GM12874 (cell line): ENCODE results near the gene CCDC15.

ENCODE experiments used
- TF ChIP-seq, protein P1 (sequence below): IDR thresholded peaks from 2 replicates; pipeline ENCODE4 v1.5.1; 2011; ENCODE audit warnings: low read depth, mild to moderate bottlenecking, control low read depth, low read length, moderate library complexity; ENCODE audit not compliant: insufficient read depth

Gene CCDC15

DNA sequence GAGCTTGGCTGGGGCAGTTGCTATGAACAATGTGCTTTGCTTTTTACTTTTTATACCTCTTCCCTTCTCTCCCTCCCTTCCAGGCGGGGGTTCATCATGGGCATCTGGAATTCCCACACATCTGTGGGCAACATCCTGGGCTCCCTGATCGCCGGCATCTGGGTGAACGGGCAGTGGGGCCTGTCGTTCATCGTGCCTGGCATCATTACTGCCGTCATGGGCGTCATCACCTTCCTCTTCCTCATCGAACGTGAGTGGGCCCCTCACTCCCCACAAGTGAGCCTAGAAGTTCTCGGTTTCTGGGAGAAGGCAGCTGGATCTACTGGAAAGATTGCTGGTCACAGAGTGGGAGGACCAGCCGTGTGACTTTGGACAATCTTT is 126.5 kb downstream of the CCDC15 start:
- TF ChIP-seq, protein P1, sequence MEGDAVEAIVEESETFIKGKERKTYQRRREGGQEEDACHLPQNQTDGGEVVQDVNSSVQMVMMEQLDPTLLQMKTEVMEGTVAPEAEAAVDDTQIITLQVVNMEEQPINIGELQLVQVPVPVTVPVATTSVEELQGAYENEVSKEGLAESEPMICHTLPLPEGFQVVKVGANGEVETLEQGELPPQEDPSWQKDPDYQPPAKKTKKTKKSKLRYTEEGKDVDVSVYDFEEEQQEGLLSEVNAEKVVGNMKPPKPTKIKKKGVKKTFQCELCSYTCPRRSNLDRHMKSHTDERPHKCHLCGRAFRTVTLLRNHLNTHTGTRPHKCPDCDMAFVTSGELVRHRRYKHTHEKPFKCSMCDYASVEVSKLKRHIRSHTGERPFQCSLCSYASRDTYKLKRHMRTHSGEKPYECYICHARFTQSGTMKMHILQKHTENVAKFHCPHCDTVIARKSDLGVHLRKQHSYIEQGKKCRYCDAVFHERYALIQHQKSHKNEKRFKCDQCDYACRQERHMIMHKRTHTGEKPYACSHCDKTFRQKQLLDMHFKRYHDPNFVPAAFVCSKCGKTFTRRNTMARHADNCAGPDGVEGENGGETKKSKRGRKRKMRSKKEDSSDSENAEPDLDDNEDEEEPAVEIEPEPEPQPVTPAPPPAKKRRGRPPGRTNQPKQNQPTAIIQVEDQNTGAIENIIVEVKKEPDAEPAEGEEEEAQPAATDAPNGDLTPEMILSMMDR = no peak

DNA sequence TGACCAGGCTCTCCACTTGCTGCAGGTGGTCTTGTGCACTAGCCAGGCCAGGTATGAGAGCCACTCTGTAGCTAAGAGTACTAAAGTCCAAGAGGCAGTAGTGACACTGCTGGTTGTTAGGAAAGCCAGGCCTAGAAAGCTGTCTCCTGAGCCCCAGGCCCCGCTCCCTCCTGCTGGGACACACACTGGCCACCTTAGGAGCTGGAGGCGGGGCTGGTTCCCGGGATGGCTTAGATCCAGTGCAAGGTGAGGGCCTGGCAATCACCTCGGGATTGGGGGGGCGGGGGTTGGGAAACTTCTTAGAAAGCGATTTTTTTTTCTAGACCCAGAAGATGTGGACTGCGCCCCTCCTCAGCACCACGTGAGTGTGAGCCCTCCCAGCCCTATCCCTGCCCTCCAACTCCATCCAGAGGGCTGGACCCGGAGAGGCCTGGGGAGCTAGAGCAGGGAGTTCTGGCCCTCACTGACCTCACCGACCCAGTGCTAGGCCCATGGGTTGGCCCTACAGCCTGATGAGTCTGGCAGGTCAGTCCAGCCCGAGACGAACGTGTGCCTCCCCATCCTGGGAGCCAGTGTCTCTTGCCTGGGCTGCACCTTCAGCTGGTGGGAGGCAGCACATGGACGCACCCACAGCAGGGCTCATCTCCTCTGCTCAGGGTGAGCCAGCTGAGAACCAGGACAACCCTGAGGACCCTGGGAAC is 127.2 kb downstream of the CCDC15 start:
- TF ChIP-seq, protein P1 = no peak

DNA sequence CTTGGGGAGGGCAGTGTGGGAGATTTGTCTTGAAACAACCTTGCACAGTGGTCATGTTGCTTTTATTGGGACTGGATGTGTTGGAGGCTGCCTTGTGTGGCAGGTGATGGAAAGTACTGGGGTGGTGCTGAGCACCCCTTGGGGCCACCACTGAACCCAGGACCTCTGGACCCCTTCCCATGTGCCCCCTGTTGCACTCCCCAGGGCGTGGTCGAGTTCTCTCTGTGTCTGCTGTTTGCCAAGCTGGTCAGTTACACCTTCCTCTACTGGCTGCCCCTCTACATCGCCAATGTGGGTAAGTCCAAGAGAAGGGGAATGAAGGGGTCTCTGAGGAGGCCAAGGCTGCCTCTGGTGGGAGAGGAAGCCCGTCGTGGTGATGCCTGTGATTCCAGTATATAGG is 128.0 kb downstream of the CCDC15 start:
- TF ChIP-seq, protein P1 = no peak

DNA sequence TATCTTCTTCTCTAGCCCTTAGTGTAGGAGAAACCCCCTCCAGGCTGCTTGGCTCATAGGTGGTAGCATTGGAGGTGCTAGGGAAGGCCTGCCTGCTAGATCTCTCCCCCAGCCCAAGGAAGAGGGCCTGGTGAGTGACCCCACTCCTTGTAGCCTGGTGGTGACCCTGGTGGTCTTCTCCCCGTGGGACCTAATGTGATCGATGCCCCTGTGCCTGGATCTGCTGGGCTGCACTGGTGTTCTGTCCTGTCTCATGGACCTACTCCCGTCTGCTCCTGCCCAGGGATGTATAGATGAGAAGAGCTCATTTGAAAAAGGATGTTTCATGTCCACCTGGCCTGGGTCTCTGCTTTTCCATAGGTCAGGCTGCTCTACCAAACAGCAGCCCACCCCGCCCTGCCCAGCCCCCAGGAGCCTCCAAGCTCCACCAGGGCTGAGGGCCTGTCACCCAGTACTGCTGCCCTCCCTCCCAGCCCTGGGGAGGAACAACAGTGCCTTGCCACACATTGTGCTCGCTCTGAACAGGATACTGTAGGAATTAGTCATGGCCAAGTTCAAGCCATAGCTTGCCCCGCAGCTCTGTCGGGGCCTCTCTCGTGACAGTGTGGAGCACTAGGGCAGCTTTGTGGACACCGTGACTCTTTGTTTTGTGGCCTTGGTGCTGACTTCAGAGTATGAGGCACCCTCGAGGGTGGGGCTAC is 128.8 kb downstream of the CCDC15 start:
- TF ChIP-seq, protein P1 = no peak

DNA sequence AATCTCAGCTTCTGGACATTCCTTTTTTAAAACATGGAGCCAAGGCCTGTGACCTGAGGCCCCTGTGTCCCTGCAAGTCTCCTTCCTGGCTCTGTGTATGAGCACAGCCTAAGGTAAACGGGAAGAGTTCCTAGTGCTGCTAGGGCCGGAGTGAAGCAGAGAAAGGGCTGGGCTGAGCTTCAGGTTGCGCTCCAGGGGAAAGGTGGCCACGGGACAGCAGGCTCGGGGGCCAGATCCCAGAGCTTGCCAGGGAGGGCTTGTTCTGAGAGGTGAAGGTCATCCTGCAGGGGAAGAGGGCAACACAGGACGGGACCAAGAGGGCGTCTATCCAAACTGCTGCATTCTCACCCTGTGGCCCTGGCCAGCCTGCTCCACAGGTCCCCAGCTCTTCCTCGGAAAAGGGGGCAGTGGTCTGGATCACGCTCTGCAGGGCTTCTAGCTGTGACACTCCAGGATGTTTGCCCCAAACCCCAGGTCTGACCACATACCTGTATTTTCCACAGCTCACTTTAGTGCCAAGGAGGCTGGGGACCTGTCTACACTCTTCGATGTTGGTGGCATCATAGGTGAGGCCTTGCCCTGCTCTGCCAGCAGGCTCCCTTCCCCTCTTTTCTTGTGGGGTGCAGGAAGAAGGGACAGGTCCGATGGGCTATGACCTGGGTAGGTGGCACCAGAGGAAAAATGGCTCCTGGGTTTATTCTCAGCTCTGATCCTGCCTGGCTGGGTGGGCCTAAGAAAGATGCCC is 129.5 kb downstream of the CCDC15 start:
- TF ChIP-seq, protein P1 = no peak

DNA sequence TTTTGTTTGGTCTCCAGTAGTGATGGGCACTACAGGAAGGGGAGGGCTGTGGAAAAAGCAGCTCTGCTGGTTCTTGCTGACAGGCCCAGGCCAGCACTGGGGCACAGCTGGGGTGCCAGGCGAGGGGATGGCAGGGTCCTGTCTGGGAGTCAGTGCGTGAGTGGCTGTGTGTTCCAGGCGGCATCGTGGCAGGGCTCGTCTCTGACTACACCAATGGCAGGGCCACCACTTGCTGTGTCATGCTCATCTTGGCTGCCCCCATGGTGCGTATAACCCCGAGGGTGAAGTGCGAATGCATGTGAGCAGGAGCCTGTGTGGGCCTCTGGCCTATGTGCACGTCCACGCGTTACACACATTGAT is 130.0 kb downstream of the CCDC15 start:
- TF ChIP-seq, protein P1 = no peak

DNA sequence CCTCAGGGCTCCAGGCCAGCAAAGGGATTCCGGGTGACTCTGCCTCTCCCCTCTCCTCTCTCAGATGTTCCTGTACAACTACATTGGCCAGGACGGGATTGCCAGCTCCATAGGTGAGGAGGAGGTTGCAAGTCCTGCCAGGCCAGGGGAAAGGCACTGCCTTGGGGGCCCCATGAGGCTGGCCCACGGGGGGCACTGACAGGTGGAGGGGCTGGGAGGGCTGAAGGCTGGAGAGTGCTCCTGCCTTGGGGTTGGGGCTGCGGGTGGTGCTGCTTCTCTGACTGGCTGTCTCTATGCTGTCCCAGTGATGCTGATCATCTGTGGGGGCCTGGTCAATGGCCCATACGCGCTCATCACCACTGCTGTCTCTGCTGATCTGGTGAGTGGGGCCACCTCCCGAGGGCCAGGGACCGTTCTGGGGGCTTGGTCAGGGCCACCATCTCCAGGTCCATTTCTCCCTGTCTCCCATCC is 130.8 kb downstream of the CCDC15 start:
- TF ChIP-seq, protein P1 = no peak
